ENCODE data around the gene EPHB2. TPM values are rescaled to one million over a fixed set of nuclear protein-coding genes. Genes with fewer than 3 reads are reported as not detected.

Gene EPHB2
- total RNA-seq, 1 donor from 2014 or later = 3.9 TPM

- Histone ChIP-seq H3K36me3 (no peaks in the 10 kb centered on the region), H3K4me3 (no peak overlapping the region), H3K9me3 (no peaks in the 10 kb centered on the region), H3K27ac (no peak overlapping the region), H3K4me1 (peaks cover 8% of the 10 kb centered on the region), H3K27me3 (no peaks in the 10 kb centered on the region)
- TF ChIP-seq POLR2A (IDR thresholded peaks at IDR 0.05) = no peak
- no peak for TF ChIP-seq POLR2AphosphoS5 (IDR thresholded peaks at IDR 0.05; ENCODE audit: insufficient read depth in 1 of 2, low read depth in 1 of 2)
- TF ChIP-seq, protein P1, sequence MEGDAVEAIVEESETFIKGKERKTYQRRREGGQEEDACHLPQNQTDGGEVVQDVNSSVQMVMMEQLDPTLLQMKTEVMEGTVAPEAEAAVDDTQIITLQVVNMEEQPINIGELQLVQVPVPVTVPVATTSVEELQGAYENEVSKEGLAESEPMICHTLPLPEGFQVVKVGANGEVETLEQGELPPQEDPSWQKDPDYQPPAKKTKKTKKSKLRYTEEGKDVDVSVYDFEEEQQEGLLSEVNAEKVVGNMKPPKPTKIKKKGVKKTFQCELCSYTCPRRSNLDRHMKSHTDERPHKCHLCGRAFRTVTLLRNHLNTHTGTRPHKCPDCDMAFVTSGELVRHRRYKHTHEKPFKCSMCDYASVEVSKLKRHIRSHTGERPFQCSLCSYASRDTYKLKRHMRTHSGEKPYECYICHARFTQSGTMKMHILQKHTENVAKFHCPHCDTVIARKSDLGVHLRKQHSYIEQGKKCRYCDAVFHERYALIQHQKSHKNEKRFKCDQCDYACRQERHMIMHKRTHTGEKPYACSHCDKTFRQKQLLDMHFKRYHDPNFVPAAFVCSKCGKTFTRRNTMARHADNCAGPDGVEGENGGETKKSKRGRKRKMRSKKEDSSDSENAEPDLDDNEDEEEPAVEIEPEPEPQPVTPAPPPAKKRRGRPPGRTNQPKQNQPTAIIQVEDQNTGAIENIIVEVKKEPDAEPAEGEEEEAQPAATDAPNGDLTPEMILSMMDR (IDR thresholded peaks at IDR 0.05) = no peak
- no peak for DNase-seq (ENCODE audit: extremely low spot score in 2 of 2)
- intact Hi-C loops (cut with DNase I) = no loop called here
Measured at GRCh38 chr1:22847249-22847648, 136.6 kb downstream of the EPHB2 start.

- Histone ChIP-seq H3K9me3 (no peaks in the 10 kb centered on the region), H3K4me3 (no peak overlapping the region), H3K36me3 (no peaks in the 10 kb centered on the region), H3K27ac (no peak overlapping the region), H3K4me1 (peaks cover 5% of the 10 kb centered on the region), H3K27me3 (no peaks in the 10 kb centered on the region)
- intact Hi-C loops (cut with DNase I) = no loop called here
- no peak for TF ChIP-seq POLR2AphosphoS5 (IDR thresholded peaks at IDR 0.05; ENCODE audit: insufficient read depth in 1 of 2, low read depth in 1 of 2)
- TF ChIP-seq, protein P1 (IDR thresholded peaks at IDR 0.05) = no peak
- no peak for TF ChIP-seq POLR2A (IDR thresholded peaks at IDR 0.05)
- DNase-seq (ENCODE audit: extremely low spot score in 2 of 2) = no peak
Measured at GRCh38 chr1:22847709-22848108, 137.1 kb downstream of the EPHB2 start.

GRCh38 chr1:22848405-22848804 lies 137.8 kb downstream of the EPHB2 start:
- Histone ChIP-seq H3K4me3 (no peak overlapping the region), H3K9me3 (no peaks in the 10 kb centered on the region), H3K4me1 (peaks cover 5% of the 10 kb centered on the region), H3K36me3 (no peaks in the 10 kb centered on the region), H3K27me3 (no peaks in the 10 kb centered on the region), H3K27ac (no peak overlapping the region)
- intact Hi-C loops (cut with DNase I) = no loop called here
- DNase-seq (ENCODE audit: extremely low spot score in 2 of 2) = no peak
- no peak for TF ChIP-seq POLR2A (IDR thresholded peaks at IDR 0.05)
- TF ChIP-seq, protein P1 (IDR thresholded peaks at IDR 0.05) = no peak
- no peak for TF ChIP-seq POLR2AphosphoS5 (IDR thresholded peaks at IDR 0.05; ENCODE audit: insufficient read depth in 1 of 2, low read depth in 1 of 2)

DNA sequence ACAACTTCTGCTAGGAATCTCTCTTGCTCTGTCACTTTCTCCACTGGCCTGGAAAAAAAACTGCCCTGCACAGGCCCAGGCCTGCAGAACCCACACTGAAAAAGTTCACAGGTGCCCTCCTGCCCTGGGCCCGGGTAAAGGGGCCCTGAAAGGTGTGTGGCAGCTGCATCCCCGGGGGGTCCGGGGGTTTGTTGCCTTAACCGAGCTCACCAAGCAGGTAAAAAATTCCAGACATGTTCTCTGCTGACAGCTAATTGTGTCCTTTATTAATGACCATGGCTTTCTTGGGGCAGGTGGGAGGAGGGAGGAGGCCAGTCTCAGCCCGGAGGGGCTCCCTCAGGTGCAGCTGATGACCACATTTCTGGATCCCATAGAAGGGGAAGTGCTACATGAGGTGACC lies 139.1 kb downstream of the EPHB2 start:
- TF ChIP-seq, protein P1 (IDR thresholded peaks at IDR 0.05) = no peak
- no peak for TF ChIP-seq POLR2A (IDR thresholded peaks at IDR 0.05)
- no peak for TF ChIP-seq POLR2AphosphoS5 (IDR thresholded peaks at IDR 0.05; ENCODE audit: insufficient read depth in 1 of 2, low read depth in 1 of 2)
- Histone ChIP-seq H3K9me3 (no peaks in the 10 kb centered on the region), H3K36me3 (no peaks in the 10 kb centered on the region), H3K4me3 (no peak overlapping the region), H3K27ac (no peak overlapping the region), H3K27me3 (no peaks in the 10 kb centered on the region), H3K4me1 (peaks cover 5% of the 10 kb centered on the region)
- intact Hi-C loops (cut with DNase I) = no loop called here
- no peak for DNase-seq (ENCODE audit: extremely low spot score in 2 of 2)

GRCh38 chr1:22850281-22850680 lies 139.6 kb downstream of the EPHB2 start:
- no peaks in the 10 kb centered on the region for H3K27me3 ChIP-seq

More at GRCh38 chr1:22850281-22850680, 139.6 kb downstream of the EPHB2 start:
- Histone ChIP-seq H3K9me3 (no peaks in the 10 kb centered on the region), H3K4me3 (no peak overlapping the region), H3K27ac (no peak overlapping the region), H3K4me1 (peaks cover 5% of the 10 kb centered on the region), H3K36me3 (no peaks in the 10 kb centered on the region)
- intact Hi-C loops (cut with DNase I) = no loop called here
- no peak for DNase-seq (ENCODE audit: extremely low spot score in 2 of 2)
- TF ChIP-seq, protein P1 (IDR thresholded peaks at IDR 0.05) = no peak
- TF ChIP-seq POLR2A (IDR thresholded peaks at IDR 0.05) (no peak), POLR2AphosphoS5 (IDR thresholded peaks at IDR 0.05; ENCODE audit: insufficient read depth in 1 of 2, low read depth in 1 of 2) (no peak)

Measured in vagina (tissue), 2 donors.